H9 (cell line): Measurements from ENCODE around the gene ARHGAP26. TPM values are rescaled to one million over a fixed set of nuclear protein-coding genes. Genes with fewer than 3 reads are reported as not detected.

Experiments
- DNase-seq: peaks from one replicate; pipeline ENCODE4 v3.0.0-alpha.2; 2017
- H2AFZ ChIP-seq: one replicate; pipeline ENCODE4 v1.6.1; 2013; ENCODE audit warnings: mild to moderate bottlenecking, low read length, control low read depth, moderate library complexity
- H2AK5ac ChIP-seq: 2 replicates; pipeline ENCODE4 v1.6.1; 2013; ENCODE audit warnings: low read length, control low read depth, mixed read lengths; ENCODE audit not compliant: insufficient read length
- H2BK120ac ChIP-seq: one replicate; pipeline ENCODE4 v1.6.1; 2013; ENCODE audit warnings: low read depth, mild to moderate bottlenecking, low read length, control low read depth, inconsistent platforms; ENCODE audit not compliant: poor library complexity, severe bottlenecking
- H2BK12ac ChIP-seq: 2 replicates; pipeline ENCODE4 v1.6.1; 2013; ENCODE audit warnings: low read length, control low read depth, mixed read lengths, low read depth; ENCODE audit not compliant: insufficient read length
- H2BK15ac ChIP-seq: 2 replicates; pipeline ENCODE4 v1.6.1; 2013; ENCODE audit warnings: low read depth, low read length, control low read depth
- H2BK20ac ChIP-seq: one replicate; pipeline ENCODE4 v1.6.1; 2013; ENCODE audit warnings: low read depth, mild to moderate bottlenecking, low read length, control low read depth, inconsistent platforms; ENCODE audit not compliant: poor library complexity, severe bottlenecking
- H2BK5ac ChIP-seq: 2 replicates; pipeline ENCODE4 v1.6.1; 2013; ENCODE audit warnings: low read length, control low read depth, mixed read lengths; ENCODE audit not compliant: insufficient read length
- H3K14ac ChIP-seq: 2 replicates; pipeline ENCODE4 v1.6.1; 2013; ENCODE audit warnings: low read length, control low read depth; ENCODE audit not compliant: insufficient read depth
- H3K18ac ChIP-seq: 2 replicates; pipeline ENCODE4 v1.6.1; 2013; ENCODE audit warnings: low read depth, mild to moderate bottlenecking, mixed read lengths, low read length, control low read depth; ENCODE audit not compliant: insufficient read length
- H3K23ac ChIP-seq: 2 replicates; pipeline ENCODE4 v1.6.1; 2013; ENCODE audit warnings: low read length, control low read depth, mixed read lengths, low read depth; ENCODE audit not compliant: insufficient read length
- H3K23me2 ChIP-seq: 2 replicates; pipeline ENCODE4 v1.6.1; 2013; ENCODE audit warnings: low read depth, mild to moderate bottlenecking, mixed read lengths, low read length, control low read depth; ENCODE audit not compliant: insufficient read length, poor library complexity, severe bottlenecking
- H3K27ac ChIP-seq: 2 replicates; pipeline ENCODE4 v1.5.1; 2013; ENCODE audit warnings: low read length, control low read depth, mixed read lengths, low read depth; ENCODE audit not compliant: insufficient read length
- H3K27me3 ChIP-seq: 2 replicates; pipeline ENCODE4 v1.6.1; 2013; ENCODE audit warnings: low read length, control low read depth, inconsistent platforms; ENCODE audit not compliant: insufficient read depth
- H3K4ac ChIP-seq: 2 replicates; pipeline ENCODE4 v1.6.1; 2013; ENCODE audit warnings: low read depth, mild to moderate bottlenecking, control low read depth, inconsistent platforms, low read length, moderate library complexity
- H3K4me1 ChIP-seq: 2 replicates; pipeline ENCODE4 v1.6.1; 2013; ENCODE audit warnings: low read length, control low read depth, inconsistent platforms; ENCODE audit not compliant: insufficient read depth
- H3K4me2 ChIP-seq: 2 replicates; pipeline ENCODE4 v1.6.1; 2013; ENCODE audit warnings: low read length, control low read depth, mixed read lengths; ENCODE audit not compliant: insufficient read length, insufficient read depth
- H3K56ac ChIP-seq: 2 replicates; pipeline ENCODE4 v1.6.1; 2013; ENCODE audit warnings: low read depth, mild to moderate bottlenecking, mixed read lengths, low read length, control low read depth; ENCODE audit not compliant: insufficient read length
- H3K79me1 ChIP-seq: 2 replicates; pipeline ENCODE4 v1.6.1; 2013; ENCODE audit warnings: low read depth, mild to moderate bottlenecking, moderate library complexity, low read length, control low read depth, inconsistent platforms; ENCODE audit not compliant: insufficient read depth, poor library complexity, severe bottlenecking
- H3K79me2 ChIP-seq: 2 replicates; pipeline ENCODE4 v1.6.1; 2013; ENCODE audit warnings: low read length, control low read depth, inconsistent platforms; ENCODE audit not compliant: insufficient read depth
- H3K9ac ChIP-seq: 2 replicates; pipeline ENCODE4 v1.6.1; 2013; ENCODE audit warnings: low read length, control low read depth, mixed read lengths; ENCODE audit not compliant: insufficient read length; ENCODE audit errors: extremely low read depth
- H3K9me3 ChIP-seq: one replicate; pipeline ENCODE4 v1.6.1; 2013; ENCODE audit warnings: low read depth, low read length, inconsistent platforms; ENCODE audit not compliant: control insufficient read depth
- H3T11ph ChIP-seq: one replicate; pipeline ENCODE4 v1.6.1; 2013; ENCODE audit warnings: mild to moderate bottlenecking, low read length, control low read depth, inconsistent platforms
- H4K20me1 ChIP-seq: one replicate; pipeline ENCODE4 v1.6.1; 2013; ENCODE audit not compliant: control insufficient read depth, insufficient read length, insufficient read depth
- H4K5ac ChIP-seq: 2 replicates; pipeline ENCODE4 v1.6.1; 2013; ENCODE audit warnings: low read depth, mild to moderate bottlenecking, mixed read lengths, low read length, control low read depth; ENCODE audit not compliant: insufficient read length
- H4K8ac ChIP-seq: replicated peaks from 2 replicates; pipeline ENCODE4 v1.6.1; 2013; ENCODE audit warnings: low read length, control low read depth, mixed read lengths, low read depth; ENCODE audit not compliant: insufficient read length
- H4K91ac ChIP-seq: 2 replicates; pipeline ENCODE4 v1.6.1; 2013; ENCODE audit warnings: low read depth, mild to moderate bottlenecking, moderate library complexity, mixed read lengths, low read length, control low read depth; ENCODE audit not compliant: insufficient read length
- H3K27ac Mint-ChIP-seq, 3 experiments: 2 replicates in 2 of 3; 3 replicates in 1 of 3; pipeline ENCODE4 v1.8.0; 2020 to 2021; ENCODE audit warnings: mixed read lengths in 3 of 3, mild to moderate bottlenecking in 1 of 3, moderate library complexity in 1 of 3
- H3K27me3 Mint-ChIP-seq: 2 replicates; pipeline ENCODE4 v1.8.0; 2021; ENCODE audit warnings: low read depth, mild to moderate bottlenecking, moderate library complexity, mixed read lengths
- H3K36me3 Mint-ChIP-seq, 3 experiments: 2 replicates in 2 of 3; 3 replicates in 1 of 3; pipeline ENCODE4 v1.8.0; 2020 to 2021; ENCODE audit warnings: low read depth in 3 of 3, mixed read lengths in 3 of 3; ENCODE audit not compliant: insufficient read depth in 1 of 3
- H3K4me1 Mint-ChIP-seq, 2 experiments: 2 replicates each; pipeline ENCODE4 v1.8.0; 2020; ENCODE audit warnings: mixed read lengths in 2 of 2
- H3K4me3 Mint-ChIP-seq, 2 experiments: 2 replicates in 1 of 2; 3 replicates in 1 of 2; pipeline ENCODE4 v1.8.0; 2020 to 2021; ENCODE audit warnings: mild to moderate bottlenecking in 2 of 2, mixed read lengths in 2 of 2, moderate library complexity in 1 of 2
- H3K9me3 Mint-ChIP-seq, 2 experiments: 2 replicates in 1 of 2; 3 replicates in 1 of 2; pipeline ENCODE4 v1.8.0; 2020; ENCODE audit warnings: mild to moderate bottlenecking in 2 of 2, mixed read lengths in 2 of 2, moderate library complexity in 1 of 2
- WGBS: extraction: QIAGEN DNeasy Blood & Tissue Kit; methylation state at CpG from one replicate; pipeline ENCODE4 v1.1.7; 2013; ENCODE audit warnings: missing lambda C conversion rate, low lambda C conversion rate, mixed read lengths; ENCODE audit not compliant: insufficient read length; ENCODE audit errors: extremely low coverage; 5-methylcytosine and 5-hydroxymethylcytosine counted together
- total RNA-seq: library from RNA; stranded (reverse); gene quantifications from 2 replicates; pipeline ENCODE4 v1.2.1, GENCODE V29; 2021
- TF ChIP-seq, protein P1 (sequence below): fragments of 200-600 bp; sonication (generic); conservative IDR thresholded peaks from 3 replicates; pipeline ENCODE4 v1.8.0; 2021; ENCODE audit warnings: antibody characterized with exemption, mild to moderate bottlenecking

ARHGAP26 gene
- total RNA-seq, 1 experiment from 2014 or later, result 13.8 TPM

DNA sequence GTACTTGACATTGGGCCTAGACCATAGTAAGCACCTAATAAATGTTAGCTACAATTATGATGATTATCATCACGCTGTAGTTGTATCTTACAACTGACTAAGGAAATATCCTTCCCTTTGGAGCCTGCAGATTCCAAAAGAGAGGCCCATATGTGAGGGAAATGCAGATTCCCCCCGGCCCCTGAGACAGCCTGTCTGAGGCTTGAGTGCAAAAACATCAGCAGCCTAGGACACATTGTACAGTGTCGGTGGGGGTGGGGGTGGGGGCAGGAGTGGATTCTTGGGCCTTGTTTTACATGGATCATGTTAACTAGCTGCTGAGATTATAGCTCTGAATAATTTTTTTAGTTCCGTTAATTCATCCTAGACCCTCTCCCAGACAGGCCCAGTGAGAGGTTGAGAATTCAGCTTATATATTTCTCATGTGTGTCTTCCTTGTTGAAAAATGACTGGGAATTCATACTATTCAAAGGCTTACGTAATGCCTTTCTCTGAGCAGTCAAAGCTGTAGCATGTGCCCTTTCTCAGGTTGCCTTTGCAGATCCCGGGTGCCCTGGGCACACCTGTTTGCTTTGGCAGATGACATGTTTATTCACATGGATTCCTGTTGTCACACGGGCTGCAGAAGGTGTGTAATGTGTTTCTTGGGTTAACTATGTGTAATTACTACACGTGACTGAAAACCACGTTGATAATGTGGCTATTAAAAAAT lies 370.5 kb downstream of the ARHGAP26 start:
- no peak overlapping the region for H3K4me3 Mint-ChIP-seq
- Histone ChIP-seq H3K9ac (no peak overlapping the region), H4K20me1 (no peaks in the 10 kb centered on the region), H2BK5ac (no peak overlapping the region), H3K27me3 (no peaks in the 10 kb centered on the region), H2BK20ac (no peak overlapping the region), H4K5ac (no peak overlapping the region), H4K8ac (no peak overlapping the region), H4K91ac (no peak overlapping the region), H3K4ac (no peak overlapping the region), H2BK15ac (no peak overlapping the region), H3K14ac (no peak overlapping the region), H3T11ph (no peak overlapping the region), H3K4me2 (no peak overlapping the region), H3K18ac (no peak overlapping the region), H3K56ac (no peak overlapping the region), H3K79me2 (no peaks in the 10 kb centered on the region), H3K23ac (no peak overlapping the region), H3K23me2 (no peaks in the 10 kb centered on the region), H3K4me1 (no peaks in the 10 kb centered on the region), H2BK12ac (no peak overlapping the region), H2AFZ (no peak overlapping the region), H3K9me3 (no peaks in the 10 kb centered on the region), H3K79me1 (no peaks in the 10 kb centered on the region), H2BK120ac (no peak overlapping the region), H2AK5ac (no peak overlapping the region), H3K27ac (no peak overlapping the region)
- H3K27me3 Mint-ChIP-seq, result no peaks in the 10 kb centered on the region
- no peaks in the 10 kb centered on the region; a peak in 1 of 4 replicates for H3K4me1 Mint-ChIP-seq
- H3K36me3 Mint-ChIP-seq, result no peaks in the 10 kb centered on the region
- TF ChIP-seq, protein P1, sequence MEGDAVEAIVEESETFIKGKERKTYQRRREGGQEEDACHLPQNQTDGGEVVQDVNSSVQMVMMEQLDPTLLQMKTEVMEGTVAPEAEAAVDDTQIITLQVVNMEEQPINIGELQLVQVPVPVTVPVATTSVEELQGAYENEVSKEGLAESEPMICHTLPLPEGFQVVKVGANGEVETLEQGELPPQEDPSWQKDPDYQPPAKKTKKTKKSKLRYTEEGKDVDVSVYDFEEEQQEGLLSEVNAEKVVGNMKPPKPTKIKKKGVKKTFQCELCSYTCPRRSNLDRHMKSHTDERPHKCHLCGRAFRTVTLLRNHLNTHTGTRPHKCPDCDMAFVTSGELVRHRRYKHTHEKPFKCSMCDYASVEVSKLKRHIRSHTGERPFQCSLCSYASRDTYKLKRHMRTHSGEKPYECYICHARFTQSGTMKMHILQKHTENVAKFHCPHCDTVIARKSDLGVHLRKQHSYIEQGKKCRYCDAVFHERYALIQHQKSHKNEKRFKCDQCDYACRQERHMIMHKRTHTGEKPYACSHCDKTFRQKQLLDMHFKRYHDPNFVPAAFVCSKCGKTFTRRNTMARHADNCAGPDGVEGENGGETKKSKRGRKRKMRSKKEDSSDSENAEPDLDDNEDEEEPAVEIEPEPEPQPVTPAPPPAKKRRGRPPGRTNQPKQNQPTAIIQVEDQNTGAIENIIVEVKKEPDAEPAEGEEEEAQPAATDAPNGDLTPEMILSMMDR, result no peak
- DNase-seq, result no peak
- no peaks in the 10 kb centered on the region for H3K9me3 Mint-ChIP-seq
- no peak overlapping the region for H3K27ac Mint-ChIP-seq
- no CpG with 5 or more reads among the region's 9 CpGs for WGBS
